HG03460 (cell line): ENCODE results near the gene KIAA0753.

Source experiments
- ATAC-seq: cut with Tn5 transposase; IDR thresholded peaks from one replicate; pipeline ENCODE4 v1.9.1; 2021; ENCODE audit not compliant: unreplicated experiment

Gene KIAA0753

DNA sequence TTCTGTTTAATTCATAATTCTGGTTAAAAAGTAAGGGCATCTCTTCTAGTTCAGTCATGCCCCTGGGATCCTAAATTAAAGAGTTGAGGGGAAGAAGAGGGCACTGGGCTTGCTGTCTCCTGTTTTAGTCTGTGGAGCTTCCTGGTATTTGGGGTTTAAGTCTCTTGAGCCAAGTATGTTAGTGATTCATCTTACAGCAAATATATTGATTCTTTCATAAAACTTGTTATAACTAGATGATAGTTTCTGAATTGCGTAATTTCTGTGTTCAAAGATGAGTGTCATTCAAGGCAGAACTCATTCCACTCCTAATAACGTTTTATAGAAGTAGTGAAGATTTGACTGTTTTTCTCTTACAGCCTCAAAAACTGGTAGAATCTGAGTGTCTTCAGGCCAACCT is 2.1 kb upstream of the KIAA0753 start:
- ATAC-seq, result no peak

GRCh38 chr17:6641247-6641863 is 844 bp upstream of the KIAA0753 start:
- ATAC-seq, result no peak

- peak; percentile 4 for ATAC-seq
These were observed 650 bp downstream of the KIAA0753 start for GRCh38 chr17:6639586-6640535.

DNA sequence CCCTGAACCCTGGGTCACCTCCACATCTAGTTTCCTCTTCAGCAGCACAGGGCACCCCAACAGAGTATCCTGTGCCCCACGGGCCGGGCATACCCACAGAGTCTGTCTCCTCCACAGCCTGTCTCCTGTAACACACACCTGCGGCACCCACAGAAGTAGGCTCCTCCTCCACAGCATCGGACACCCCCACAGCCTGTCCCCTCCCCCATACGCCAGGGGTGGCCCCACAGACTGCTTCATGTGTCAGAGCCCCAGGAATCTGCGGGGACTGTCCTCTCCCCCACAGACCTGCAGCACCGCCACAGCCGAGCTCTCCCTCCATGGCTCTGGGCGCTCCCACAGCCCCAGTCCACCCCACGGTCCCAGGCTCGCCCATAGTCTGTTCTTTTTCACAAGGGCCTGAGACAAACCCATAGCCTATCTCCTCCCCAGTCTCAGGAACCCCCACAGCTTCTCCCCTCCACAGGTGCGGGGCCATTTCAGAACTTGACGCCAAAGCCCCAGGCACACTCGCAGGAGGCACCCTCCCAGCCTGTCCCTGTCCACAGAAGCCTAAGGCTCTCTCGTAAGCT is 1.4 kb downstream of the KIAA0753 start:
- no peak for ATAC-seq

- ATAC-seq, result no peak
These were observed 2.2 kb downstream of the KIAA0753 start for GRCh38 chr17:6638046-6638908.

DNA sequence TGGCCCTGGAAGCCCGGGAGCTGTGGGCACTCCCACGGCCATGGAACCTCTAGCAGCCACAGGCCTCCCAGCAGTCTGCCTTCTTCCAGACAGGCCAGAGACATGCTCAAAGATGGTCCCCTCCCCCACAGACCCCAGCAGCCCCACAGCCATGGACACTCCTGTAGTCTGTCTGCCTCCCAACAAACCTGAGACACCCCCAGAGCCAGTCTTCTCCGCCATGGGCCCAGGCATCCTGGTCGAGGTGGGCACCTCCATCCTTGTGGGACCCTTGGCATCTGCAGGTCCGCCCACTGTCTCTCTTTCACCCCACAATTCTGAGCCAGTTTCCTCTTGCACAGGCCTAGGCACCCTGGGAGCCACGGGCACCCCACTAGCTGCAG is 3.1 kb downstream of the KIAA0753 start:
- ATAC-seq, result no peak

- no peak for ATAC-seq
These were observed 3.7 kb downstream of the KIAA0753 start for GRCh38 chr17:6636616-6637457.

DNA sequence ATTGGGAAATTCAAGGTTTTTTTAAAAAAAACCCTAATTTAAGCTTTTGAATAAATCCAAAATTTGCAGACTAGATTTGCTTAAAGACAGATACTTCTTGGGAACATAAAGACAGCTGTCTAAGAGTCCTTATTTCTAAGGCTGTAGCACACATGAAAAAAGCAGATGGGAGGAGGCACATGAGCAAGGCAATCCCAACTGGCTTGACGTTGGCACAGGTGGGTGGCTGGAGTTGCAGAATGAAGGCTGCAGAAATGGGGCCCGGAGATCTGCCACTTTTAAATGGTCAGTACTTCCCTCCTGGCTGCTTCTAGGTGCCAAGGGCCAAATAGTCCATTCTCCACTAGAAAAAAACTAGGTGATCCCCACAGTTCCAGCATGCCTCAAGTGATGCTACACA is 4.4 kb downstream of the KIAA0753 start:
- no peak for ATAC-seq

- no peak for ATAC-seq
These were observed 7.2 kb downstream of the KIAA0753 start for GRCh38 chr17:6633263-6633662.

DNA sequence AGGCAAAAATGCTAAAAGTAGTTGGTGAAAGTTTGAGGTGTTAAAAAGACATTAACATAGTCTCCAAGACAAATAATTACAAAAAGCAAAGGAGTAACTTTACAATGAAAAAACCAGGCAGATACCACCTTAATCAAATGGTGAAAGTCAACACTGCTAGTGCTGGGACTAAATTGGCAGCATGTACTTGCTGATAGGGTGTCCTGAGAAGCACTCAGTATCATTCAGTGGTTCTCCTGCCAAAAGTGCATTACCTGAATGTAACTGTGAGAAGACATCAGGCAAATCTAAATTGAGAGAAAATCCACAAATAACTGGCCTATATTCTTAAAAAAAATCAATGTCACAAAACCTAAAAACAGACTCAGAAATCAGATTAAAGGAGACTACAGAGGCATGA is 8.0 kb downstream of the KIAA0753 start:
- ATAC-seq, result no peak

DNA sequence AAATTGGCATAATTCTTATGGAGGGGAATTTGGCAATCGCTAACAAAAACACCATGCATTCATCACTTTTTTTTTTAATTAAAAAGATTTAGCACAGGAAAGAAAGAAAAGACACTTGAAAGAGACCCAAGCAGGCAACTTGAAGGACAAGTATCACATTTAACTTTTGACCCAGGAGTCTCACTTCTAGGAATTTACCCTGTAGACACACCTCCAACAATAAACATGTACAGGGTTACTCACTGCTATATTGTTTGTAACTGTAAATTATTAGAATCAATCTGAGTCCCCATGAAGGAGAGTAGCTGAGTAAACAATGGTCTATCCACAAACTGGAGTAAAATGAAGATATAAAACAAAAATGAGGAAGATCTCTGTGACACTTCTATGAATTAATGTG is 10.1 kb downstream of the KIAA0753 start:
- no peak for ATAC-seq

DNA sequence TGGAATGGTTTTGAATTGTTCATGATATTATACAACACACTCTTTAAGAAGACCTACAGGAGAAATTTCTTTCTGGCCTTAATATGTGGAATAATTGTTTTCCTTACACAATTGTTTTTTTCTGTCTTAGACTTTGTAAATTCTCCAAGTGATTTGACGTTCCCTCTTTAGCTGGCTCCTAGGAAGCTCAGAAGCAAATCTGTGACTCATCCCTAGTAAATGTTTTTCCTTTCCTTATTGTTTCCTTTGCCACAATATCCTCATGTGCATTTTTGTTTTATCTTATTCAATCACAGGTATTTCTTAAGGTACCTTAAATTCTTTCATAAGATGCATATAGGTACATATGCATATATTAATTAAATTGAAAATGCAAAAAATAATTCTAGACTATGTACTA is 13.5 kb downstream of the KIAA0753 start:
- ATAC-seq, result no peak

GRCh38 chr17:6626616-6627015 is 13.9 kb downstream of the KIAA0753 start:
- ATAC-seq, result no peak

GRCh38 chr17:6623941-6624340 is 16.6 kb downstream of the KIAA0753 start:
- ATAC-seq, result no peak

GRCh38 chr17:6611231-6611630 is 29.3 kb downstream of the KIAA0753 start:
- ATAC-seq, result no peak

GRCh38 chr17:6610011-6610410 is 30.5 kb downstream of the KIAA0753 start:
- no peak for ATAC-seq

DNA sequence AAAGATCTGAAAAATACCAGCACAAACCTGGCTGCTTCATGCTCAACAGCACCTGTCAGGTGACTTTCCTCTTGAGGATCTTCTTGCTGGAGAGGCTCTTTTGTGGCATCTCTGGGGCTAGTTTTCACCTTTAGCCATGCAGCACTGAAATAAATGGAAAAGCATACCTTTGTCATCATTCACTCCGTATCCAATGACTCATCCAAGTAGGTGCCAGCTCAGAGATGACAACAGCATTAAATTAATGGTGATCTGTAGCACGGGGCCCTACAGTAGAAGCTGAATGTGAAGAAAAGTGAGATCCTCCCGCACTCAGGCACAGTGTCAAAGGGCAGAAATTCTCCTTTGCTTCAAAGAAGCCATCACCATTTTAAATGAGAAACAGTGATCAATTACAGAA is 32.2 kb downstream of the KIAA0753 start:
- no peak for ATAC-seq

DNA sequence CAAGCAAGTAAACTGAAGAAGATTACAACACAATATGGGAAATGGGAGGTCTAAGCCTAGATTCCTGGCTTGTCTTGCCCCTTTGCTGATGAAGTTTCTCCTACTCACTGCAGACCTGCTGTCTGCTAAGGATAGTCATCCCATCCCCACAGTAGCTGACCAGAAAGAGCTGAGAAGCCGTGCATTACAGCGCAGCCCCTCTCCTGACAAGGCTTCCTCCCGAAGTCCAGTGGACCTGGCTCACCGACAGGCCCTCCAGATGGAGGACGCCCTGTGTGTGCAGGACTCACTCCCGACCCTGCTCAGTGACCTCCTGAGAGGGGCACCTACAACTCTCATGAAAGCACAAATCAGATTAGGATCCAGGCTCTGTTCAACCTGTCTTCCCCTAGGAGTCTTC is 35.4 kb downstream of the KIAA0753 start:
- ATAC-seq, result no peak

DNA sequence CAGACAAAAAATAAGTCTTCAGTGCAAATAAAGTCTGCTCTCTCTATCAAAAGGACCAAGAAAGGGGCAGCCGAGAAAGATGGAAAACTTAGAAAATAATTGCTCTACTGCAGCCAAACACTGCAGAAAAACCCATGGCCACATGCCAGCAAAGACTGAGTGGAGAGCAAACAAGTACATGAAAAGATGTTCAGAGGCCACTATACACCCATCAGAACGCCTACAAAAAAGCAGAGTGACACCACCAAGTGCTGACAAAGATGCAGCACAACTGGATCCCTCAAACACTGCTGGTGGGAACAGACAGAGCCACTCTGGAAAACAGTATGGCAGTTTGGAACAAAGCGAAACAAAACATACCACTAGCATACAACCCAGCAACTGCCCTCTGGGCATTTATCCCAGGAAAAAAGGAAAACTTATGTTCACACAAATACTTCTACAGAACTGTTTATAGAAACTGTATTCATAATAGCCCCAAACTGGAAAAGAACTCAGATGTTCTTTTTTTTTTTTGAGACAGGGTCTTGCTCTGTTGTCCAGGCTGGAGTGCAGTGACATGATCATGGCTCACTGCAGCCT is 36.7 kb downstream of the KIAA0753 start:
- no peak for ATAC-seq

DNA sequence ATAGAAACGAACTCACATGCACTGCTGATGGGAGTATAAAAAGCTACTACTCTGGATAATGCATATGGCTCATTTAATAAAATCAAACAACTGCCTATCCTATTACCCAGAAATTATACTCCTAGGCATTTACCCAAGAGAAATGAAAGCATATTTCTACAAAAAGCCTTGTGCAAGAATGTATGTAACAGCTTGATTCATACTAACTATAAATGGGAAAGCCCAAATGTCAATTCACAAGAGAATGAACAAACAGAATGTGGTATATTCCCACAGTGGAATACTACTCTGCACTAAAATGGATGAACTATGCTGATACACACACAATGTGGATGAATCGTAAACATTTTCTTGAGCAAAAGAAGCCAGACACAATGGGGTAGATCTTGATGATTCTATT is 38.4 kb downstream of the KIAA0753 start:
- ATAC-seq, result no peak
